GM13977 (cell line): ENCODE results near the gene FAS.

ENCODE experiments used
- DNase-seq: peaks from one replicate; pipeline ENCODE4 v3.0.0; 2012; ENCODE audit warnings: low spot score
- CTCF ChIP-seq: IDR thresholded peaks from 2 replicates; pipeline ENCODE4 v1.5.1; 2012; ENCODE audit warnings: mild to moderate bottlenecking, control low read depth; ENCODE audit not compliant: insufficient read depth; ENCODE audit errors: extremely low read depth, missing control alignments
- in situ Hi-C: fragments of 300-500 bp; cut with MboI; formaldehyde crosslinking; loops from one replicate; pipeline ENCODE4 v1.12.0; 2022; ENCODE audit warnings: low sequenced_read_pairs, low pct_unique_long_range_greater_than_20kb, mixed read lengths, inconsistent platforms; ENCODE audit not compliant: unreplicated experiment

The FAS gene

DNA sequence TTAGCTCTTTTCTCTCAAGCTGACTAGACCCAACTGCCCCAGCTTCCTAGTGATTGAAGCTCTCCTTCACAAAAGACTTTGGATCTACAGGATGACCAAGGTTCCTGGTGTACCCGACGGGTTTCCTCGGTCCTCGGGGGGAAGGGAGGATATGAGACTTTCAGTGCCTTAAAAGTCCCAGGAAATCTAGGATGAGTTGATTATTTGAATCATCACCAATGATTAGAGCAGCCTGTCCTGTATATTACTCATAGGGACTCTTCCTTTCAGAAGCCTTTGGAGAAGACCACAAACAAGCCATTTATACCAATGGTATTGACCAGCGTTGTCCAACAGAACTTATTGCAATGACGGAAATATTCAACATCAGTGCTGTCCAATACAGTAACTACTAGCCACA lies 31.9 kb upstream of the FAS start:
- no peak for TF ChIP-seq CTCF
- DNase-seq: no peak
- in situ Hi-C loops: no loop called here

DNA sequence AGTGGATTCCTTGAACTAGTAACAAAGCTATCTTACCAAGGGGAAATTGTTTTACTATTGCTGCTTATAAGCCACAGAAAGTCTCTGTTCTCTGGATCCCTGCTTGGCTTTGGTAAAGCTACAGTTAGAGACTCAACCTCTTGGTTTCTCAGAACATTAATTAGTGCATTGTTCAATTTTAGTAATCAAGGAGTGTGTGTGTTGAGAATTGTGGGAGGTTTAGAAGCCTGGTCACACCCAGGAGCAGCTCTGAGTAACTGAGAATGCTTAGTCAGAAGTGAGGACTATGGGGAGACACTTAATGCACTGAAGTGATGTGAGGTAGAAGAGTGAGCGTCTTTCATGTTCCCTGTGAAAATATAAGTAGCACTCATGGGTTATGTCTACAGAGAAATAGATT lies 29.8 kb upstream of the FAS start:
- TF ChIP-seq CTCF: no peak
- DNase-seq: no peak
- in situ Hi-C loops: no loop called here

GRCh38 chr10:88961266-88961665 lies 29.3 kb upstream of the FAS start:
- no peak for DNase-seq
- in situ Hi-C loops: no loop called here
- no peak for TF ChIP-seq CTCF

DNA sequence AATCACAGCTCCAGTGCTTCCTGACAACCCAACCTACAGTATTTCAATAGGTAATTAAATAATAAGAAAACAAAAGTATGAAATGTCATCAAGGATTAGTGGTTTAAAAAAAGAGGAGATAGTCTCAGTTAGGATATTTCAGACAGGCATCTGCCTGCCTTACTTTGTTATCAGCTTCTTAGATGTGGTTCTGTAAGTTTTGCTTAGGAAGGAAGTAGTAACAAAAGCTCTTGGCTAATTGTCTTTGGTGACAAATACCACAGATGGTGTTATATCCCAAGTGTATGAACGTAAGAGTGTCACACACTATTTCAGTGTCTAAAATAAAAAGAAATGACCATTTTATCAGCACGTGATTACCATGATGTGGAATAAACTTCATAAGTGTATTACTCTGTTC lies 28.3 kb upstream of the FAS start:
- in situ Hi-C loops: no loop called here
- TF ChIP-seq CTCF: no peak
- no peak for DNase-seq

- TF ChIP-seq CTCF: no peak
Observed at GRCh38 chr10:88963318-88963717, 27.3 kb upstream of the FAS start.

GRCh38 chr10:88964360-88964759 lies 26.2 kb upstream of the FAS start:
- no peak for DNase-seq
- TF ChIP-seq CTCF: no peak
- in situ Hi-C loops: no loop called here

More at GRCh38 chr10:88963318-88963717, 27.3 kb upstream of the FAS start:
- in situ Hi-C loops: no loop called here
- no peak for DNase-seq

GRCh38 chr10:88964869-88965415 lies 25.7 kb upstream of the FAS start:
- no peak for DNase-seq
- no peak for TF ChIP-seq CTCF
- in situ Hi-C loops: no loop called here
